Heart right ventricle (tissue), 16 donors: ENCODE measurements around the gene AJM1. TPM values are rescaled to one million over a fixed set of nuclear protein-coding genes. Genes with fewer than 3 reads are reported as not detected.

Experiments
- ATAC-seq, 8 donors: fragments of 200-7000 bp; cut with Tn5 transposase; one replicate each; pipeline ENCODE4 v1.9.1; 2020; ENCODE audit warnings: mild to moderate bottlenecking in 8 of 8, moderate library complexity in 8 of 8, moderate number of reproducible peaks in 1 of 8
- DNase-seq, 2 donors: peaks; one replicate each; pipeline ENCODE4 v3.0.0-alpha.2; 2020
- H3K27ac ChIP-seq, 10 donors: fragments of 200-600 bp; sonication (generic) in 2 of 10; one replicate each; pipeline versions ENCODE4 v1.5.0 to v1.8.0; 2020 to 2022; ENCODE audit warnings: mild to moderate bottlenecking in 3 of 10
- H3K27me3 ChIP-seq, 7 donors: fragments of 200-600 bp; one replicate each; pipeline ENCODE4 v1.8.0; 2021 to 2022; ENCODE audit warnings: mild to moderate bottlenecking in 2 of 7
- H3K36me3 ChIP-seq, 9 donors: fragments of 200-600 bp; sonication (generic) in 1 of 9; one replicate each; pipeline versions ENCODE4 v1.5.0 to v1.8.0; 2020 to 2022; ENCODE audit warnings: mild to moderate bottlenecking in 2 of 9
- H3K4me1 ChIP-seq, 9 donors: fragments of 200-600 bp; sonication (generic) in 1 of 9; one replicate each; pipeline versions ENCODE4 v1.5.0 to v1.8.0; 2020 to 2022; ENCODE audit warnings: mild to moderate bottlenecking in 4 of 9
- H3K4me3 ChIP-seq, 10 donors: fragments of 200-600 bp; sonication (generic) in 2 of 10; one replicate each; pipeline versions ENCODE4 v1.5.0 to v1.8.0; 2020 to 2022; ENCODE audit warnings: mild to moderate bottlenecking in 7 of 10, moderate library complexity in 2 of 10
- H3K9me3 ChIP-seq, 11 donors: fragments of 200-600 bp in 10 of 11; sonication (generic) in 2 of 11; one replicate each; pipeline versions ENCODE4 v1.5.0 to v1.8.0; 2013 to 2022; ENCODE audit warnings: mild to moderate bottlenecking in 2 of 11, control low read depth in 1 of 11, moderate library complexity in 1 of 11
- CTCF ChIP-seq, 9 donors: fragments of 200-600 bp; sonication (generic) in 2 of 9; IDR thresholded peaks; one replicate each; pipeline versions ENCODE4 v1.5.0 to v1.8.0; 2021 to 2022; ENCODE audit warnings: antibody characterized with exemption in 9 of 9, mild to moderate bottlenecking in 5 of 9, moderate library complexity in 1 of 9
- WGBS, 2 donors: extraction: QIAGEN DNeasy Blood & Tissue Kit; methylation state at CpG; one replicate each; pipeline ENCODE4 v1.1.7; 2013; ENCODE audit warnings: inconsistent platforms in 1 of 2; 5-methylcytosine and 5-hydroxymethylcytosine counted together
- intact Hi-C, 10 donors: fragments of 100-400 bp; cut with DNase I; formaldehyde crosslinking; loops; one replicate each; pipeline versions ENCODE4 v1.11.1 to v1.14.2; 2022
- polyA plus RNA-seq, 2 donors: library from polyadenylated mRNA; stranded (reverse); fragments of 200-250 nt; gene quantifications; one replicate each; pipeline ENCODE4 v1.2.3, GENCODE V29; 2013
- total RNA-seq, 10 donors: library from RNA; stranded (reverse); fragmentation: NEBNext Ultra II Directional in 3 of 10; extraction: Animal tissue kit (Norgen Biotek cat#: 25700) in 3 of 10; gene quantifications; one replicate each; pipeline versions ENCODE4 v1.2.1 to v1.2.4, GENCODE V29; 2021 to 2023
- donor health status: Arrhythmogenic right ventricular cardiomyopathy.
- donor health status: ischemic (EF 13 %, LVEDD 7.1; RV severe dilation, severe dysfunction).
- donor health status: healthy with polysubstance abuse.
- donor health status: DM: no; HTN: yes; CAD: no.
- donor health status: DM: no; HTN: no; CAD: no.
- donor health status: ischemic (EF 25% LVEDD 6.9; RV normal size, moderate dysfunction).
- donor health status: ischemic (EF 25% LVEDD 5.7; RV mildly dilated, moderate dysfunction).
- donor health status: healthy.
- donor health status: DM: yes; HTN: yes; CAD: no.
- donor health status: Ischemic cardiomyopathy.
- donor health status: ischemic (EF 35%, LVEDD 5.7; RV mildly dilated, moderate dysfunction).
- donor health status: nonischemic (EF 11% LVEDD 7.7; RV severe dilation, severe dysfunction).
- donor health status: DM: yes; HTN: yes; CAD: no.
- donor health status: PGD.
- donor health status: ischemic (EF 29% LVEDD 5.4; RV normal size, mild dysfunction).
- donor health status: nonischemic (EF 23%, LVEDD 6.1; RV moderate dilation, normal function).

Gene AJM1
- total and polyA plus RNA-seq, 12 donors = 3.4 to 8.3 (median 5.9) TPM

DNA sequence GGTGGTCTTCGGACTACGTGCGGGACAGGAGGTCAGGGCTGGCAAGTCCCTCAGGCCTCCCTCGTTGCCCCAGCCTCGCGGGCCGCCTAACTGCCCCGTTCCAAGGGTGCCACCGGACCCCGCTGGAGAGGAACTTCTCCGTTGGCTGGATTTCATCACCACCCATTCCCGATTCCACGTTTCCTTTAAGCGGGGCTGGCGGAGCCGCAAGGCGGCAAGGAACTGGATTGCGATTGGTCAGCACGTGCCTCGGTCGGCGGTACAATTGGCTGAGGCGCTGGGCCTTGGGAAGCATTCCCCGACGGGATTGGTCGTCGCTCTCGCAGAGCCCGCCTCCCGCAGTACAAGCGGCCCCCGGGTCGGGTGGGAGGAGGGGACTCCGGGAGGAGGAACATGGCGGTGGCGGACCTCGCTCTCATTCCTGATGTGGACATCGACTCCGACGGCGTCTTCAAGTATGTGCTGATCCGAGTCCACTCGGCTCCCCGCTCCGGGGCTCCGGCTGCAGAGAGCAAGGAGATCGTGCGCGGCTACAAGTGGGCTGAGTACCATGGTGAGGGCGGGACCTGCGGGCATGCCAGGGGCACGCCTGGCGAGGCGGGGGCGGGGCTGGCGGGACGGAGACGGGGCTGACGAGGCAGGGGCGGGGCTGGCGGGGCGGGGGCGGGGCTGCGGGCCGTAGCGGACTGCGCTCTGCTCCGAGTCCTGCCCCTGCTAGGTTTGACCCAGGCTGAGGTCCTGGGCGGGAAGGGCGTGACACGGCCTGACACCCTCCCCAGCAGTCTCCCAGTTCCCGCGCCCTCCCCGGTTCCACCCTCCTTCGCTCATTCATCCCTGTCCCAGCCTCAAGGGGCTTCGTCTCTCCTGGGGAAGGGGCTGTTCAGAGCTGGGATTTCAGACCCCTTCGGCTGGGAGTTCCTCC lies 7.0 kb downstream of the AJM1 start, which contains the start of gene PHPT1:
TSS of gene PHPT1 (plus strand) at position 372 of the 922 bp plus-strand sequence. CDS start at position 394, 22 bp downstream.
- peak within 1 kb of the TSS; percentile 77 to 96 (median 92) for H3K27ac ChIP-seq
- peaks cover 0 to 40% (median 17%) of the 10 kb centered on the region in 7 donors for H3K27me3 ChIP-seq
- no peak for TF ChIP-seq CTCF (IDR thresholded peaks at IDR 0.05)
- peaks cover 0 to 33% (median 11%) of the 10 kb centered on the region in 9 donors for H3K36me3 ChIP-seq
- intact Hi-C loops = loop anchor here in 6 of 10 donors (1.0 to 10.0 kb wide), 9 partner anchors 37 to 176 kb away; partner anchors contain the start of genes FBXW5 (in 5 of the 6), TMEM141 (in 3 of the 6), TRAF2 (in 2 of the 6) and ABCA2 (in 1 of the 6)
- H3K9me3 ChIP-seq = no peaks in the 10 kb centered on the region
- WGBS, 2 donors = 0% methylated on average over 65 to 77 of the region's 77 CpGs
- DNase-seq = peak; percentile 98
- H3K4me1 ChIP-seq = peaks cover 18 to 53% (median 46%) of the 10 kb centered on the region in 9 donors
- ATAC-seq = peak; percentile 82 to 95 (median 91)
- H3K4me3 ChIP-seq = peak within 1 kb of the TSS; percentile 74 to 99 (median 82)

DNA sequence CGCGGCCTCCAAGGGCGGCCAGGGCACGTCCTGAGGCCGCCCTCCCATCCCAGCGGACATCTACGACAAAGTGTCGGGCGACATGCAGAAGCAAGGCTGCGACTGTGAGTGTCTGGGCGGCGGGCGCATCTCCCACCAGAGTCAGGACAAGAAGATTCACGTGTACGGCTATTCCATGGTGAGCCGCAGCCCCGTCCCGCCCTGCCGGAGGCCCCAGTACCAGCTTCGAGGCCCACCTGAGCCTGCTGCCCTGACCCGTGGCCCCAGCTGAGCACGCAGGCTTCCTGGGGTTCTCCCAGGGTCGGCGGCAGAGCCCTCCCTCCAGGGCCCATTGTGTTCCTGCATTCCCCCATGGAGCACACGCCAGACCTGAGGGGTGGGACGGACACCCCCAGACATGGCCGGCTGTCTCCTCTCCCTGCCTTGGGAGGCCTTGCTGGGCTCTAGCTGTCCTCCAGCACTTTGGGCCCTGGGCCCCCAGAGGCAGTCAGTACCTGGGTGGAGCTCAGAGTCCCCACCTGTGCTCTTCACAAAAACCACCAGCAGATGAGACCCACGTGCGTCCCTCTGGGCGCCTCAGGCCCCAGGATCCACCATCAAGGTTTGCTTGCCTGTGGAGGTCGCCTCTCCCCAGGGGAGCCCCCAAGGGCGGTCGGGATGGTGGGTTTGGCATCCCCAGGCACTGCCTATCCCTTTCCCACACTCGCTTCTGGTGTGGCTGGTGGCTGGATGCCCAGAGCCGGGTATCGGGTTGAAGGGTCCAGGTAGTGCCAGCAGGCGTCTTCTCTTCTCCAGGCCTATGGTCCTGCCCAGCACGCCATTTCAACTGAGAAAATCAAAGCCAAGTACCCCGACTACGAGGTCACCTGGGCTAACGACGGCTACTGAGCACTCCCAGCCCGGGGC lies 7.9 kb downstream of the AJM1 start:
- peak overlapping the region; percentile 77 to 96 (median 92) for H3K27ac ChIP-seq
- 31 to 37% methylated on average over 43 of the region's 43 CpGs for WGBS, 2 donors
- H3K4me1 ChIP-seq = peaks cover 18 to 50% (median 45%) of the 10 kb centered on the region in 9 donors
- H3K4me3 ChIP-seq = peak overlapping the region; percentile 39 to 99 (median 82)
- DNase-seq (peak in 1 of 2 donors; percentile 35), ATAC-seq (no peak)
- no peaks in the 10 kb centered on the region for H3K9me3 ChIP-seq
- TF ChIP-seq CTCF (IDR thresholded peaks at IDR 0.05) = no peak
- peaks cover 0 to 33% (median 11%) of the 10 kb centered on the region in 9 donors for H3K36me3 ChIP-seq
- intact Hi-C loops = loop anchor here in 8 of 10 donors (1.0 to 10.0 kb wide), 11 partner anchors 36 to 175 kb away; partner anchors contain the start of genes FBXW5 (in 6 of the 8), TMEM141 (in 3 of the 8), C8G (in 2 of the 8) and TRAF2 (in 2 of the 8)
- peaks cover 0 to 34% (median 12%) of the 10 kb centered on the region in 7 donors for H3K27me3 ChIP-seq

DNA sequence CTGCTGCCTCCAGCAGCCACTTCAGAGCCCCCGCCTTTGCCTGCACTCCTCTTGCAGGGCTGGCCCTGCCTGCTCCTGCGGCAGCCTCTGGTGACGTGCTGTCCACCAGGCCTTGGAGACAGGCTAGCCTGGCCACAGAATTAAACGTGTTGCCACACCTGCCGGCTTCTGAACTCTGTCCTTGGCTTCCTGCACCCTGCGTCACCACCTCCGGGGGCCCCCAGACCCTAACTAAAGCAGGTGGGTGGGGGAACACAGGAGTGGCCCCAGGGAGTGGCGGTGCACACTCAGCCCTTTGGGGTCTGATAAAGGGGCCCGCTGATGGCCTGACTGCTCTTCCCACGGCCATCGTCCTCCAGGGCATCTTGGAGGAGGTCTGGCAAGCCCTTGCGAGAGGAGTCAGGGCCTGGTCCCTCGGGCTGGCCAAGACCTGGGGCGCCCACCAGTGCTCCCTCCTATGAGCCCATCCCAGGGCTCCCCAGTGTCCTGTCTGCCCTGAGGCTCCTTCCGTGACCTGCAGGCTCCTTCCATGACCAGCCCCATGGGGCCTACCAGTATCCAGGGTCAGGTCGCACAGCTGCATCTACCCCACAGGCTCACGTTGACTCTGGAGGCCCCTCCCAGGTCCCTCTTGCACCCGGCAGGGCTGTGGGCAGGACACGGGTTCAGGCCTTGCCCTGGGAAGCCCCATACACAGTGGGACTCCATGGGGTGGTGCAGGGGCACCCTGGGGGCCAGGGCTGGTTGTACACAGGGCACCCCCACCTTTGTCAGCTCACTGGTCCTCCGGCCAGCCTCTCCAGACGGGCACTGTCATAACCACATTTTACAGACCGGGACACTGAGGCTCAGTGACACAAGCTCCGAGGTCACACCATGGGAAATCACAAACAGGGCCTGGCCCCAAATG lies 8.8 kb downstream of the AJM1 start:
- Histone ChIP-seq H3K27ac (peak overlapping the region in 7 of 10 donors; percentile 1 to 96 (median 92)), H3K4me1 (peaks cover 18 to 48% (median 41%) of the 10 kb centered on the region in 9 donors), H3K4me3 (peak overlapping the region in 3 of 10 donors; percentile 3 to 99 (median 82)), H3K9me3 (no peaks in the 10 kb centered on the region), H3K36me3 (peaks cover 0 to 27% (median 11%) of the 10 kb centered on the region in 9 donors), H3K27me3 (peaks cover 0 to 25% (median 4%) of the 10 kb centered on the region in 7 donors)
- WGBS, 2 donors = 81 to 82% methylated on average over 23 of the region's 23 CpGs
- intact Hi-C loops = loop anchor here in 3 of 10 donors (5.0 kb wide), 3 partner anchors 51 to 96 kb away; partner anchors contain the start of genes C8G (in 1 of the 3) and FBXW5 (in 1 of the 3)
- no peak for TF ChIP-seq CTCF (IDR thresholded peaks at IDR 0.05)
- ATAC-seq = no peak
- DNase-seq = peak in 1 of 2 donors; percentile 12
